Measurements from ENCODE around the gene KCNK2. TPM values are rescaled to one million over a fixed set of nuclear protein-coding genes. Genes with fewer than 3 reads are reported as not detected.

The KCNK2 gene
- total and polyA plus RNA-seq, 2 of the 4 experiments (the other 2 are of a cell fraction), result 45.9 to 86.9 TPM

DNA sequence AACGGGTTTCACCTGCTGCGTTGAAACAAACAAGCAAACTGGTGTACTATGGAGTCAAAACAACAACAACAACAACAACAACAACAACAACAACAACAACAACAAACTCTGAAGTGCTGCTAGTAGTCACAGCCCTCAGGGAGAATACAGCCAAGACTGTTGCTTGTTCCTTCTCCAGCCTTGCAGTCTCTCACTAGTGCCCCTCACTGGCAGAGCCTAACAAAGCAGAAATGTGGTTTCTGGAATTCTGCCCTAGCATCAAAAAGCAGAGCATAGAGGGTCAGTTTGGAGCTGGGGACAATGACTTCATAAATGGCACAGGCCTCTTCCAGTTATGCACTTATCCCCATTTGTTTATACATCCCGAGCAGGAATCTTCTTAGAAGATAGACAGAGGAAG is 187.4 kb downstream of the KCNK2 start:
- no peak overlapping the region for H4K8ac ChIP-seq (ENCODE audit: low read depth in 2 of 2, low read length in 2 of 2)
- peak overlapping the region; percentile 11; the same call in 1 of the 2 replicates for H2AK5ac ChIP-seq (ENCODE audit: low read depth, low read length)
- H3K4me2 ChIP-seq (ENCODE audit: low read depth, low read length), result no peak overlapping the region
- H3K9me3 ChIP-seq (ENCODE audit: control insufficient read depth, insufficient read depth, low read length), result no peaks in the 10 kb centered on the region
- H3K23ac ChIP-seq (ENCODE audit: low read depth, low read length), result no peak overlapping the region
- no peak overlapping the region for H3K4me3 ChIP-seq (ENCODE audit: insufficient read depth, low read depth, low read length)
- H2AFZ ChIP-seq (replicated peaks; ENCODE audit: low read length, poor library complexity), result no peak overlapping the region
- H2BK5ac ChIP-seq (ENCODE audit: low read depth, low read length, poor library complexity, severe bottlenecking), result no peak overlapping the region
- no peak overlapping the region for H3K27ac ChIP-seq (ENCODE audit: insufficient read depth, low read length)
- in situ Hi-C loops (cut with MboI; ENCODE audit: low sequenced_read_pairs), result no loop called here
- no peak overlapping the region for H3K4ac ChIP-seq (ENCODE audit: low read depth, low read length)
- no peak overlapping the region for H2AK9ac ChIP-seq (replicated peaks; ENCODE audit: low read depth, low read length, poor library complexity)
- no peak overlapping the region; the same call in 1 of the 2 replicates for H2BK20ac ChIP-seq (ENCODE audit: low read depth, low read length)
- WGBS, 2 experiments (ENCODE audit: extremely low coverage in 2 of 2, insufficient read length in 1 of 2), result no CpG with 5 or more reads among the region's 3 CpGs
- no peak for TF ChIP-seq MAFK (IDR thresholded peaks at IDR 0.05; ENCODE audit: low read depth, low read length)
- no peak for TF ChIP-seq CHD1 (IDR thresholded peaks at IDR 0.05; ENCODE audit: low read depth, low read length)
- TF ChIP-seq FOS (IDR thresholded peaks at IDR 0.05; ENCODE audit: low read depth, low read length), result no peak
- TF ChIP-seq MAZ (IDR thresholded peaks at IDR 0.05; ENCODE audit: borderline replicate concordance, low read depth, low read length), result no peak
- TF ChIP-seq CEBPB (IDR thresholded peaks at IDR 0.05; ENCODE audit: low read depth, low read length), result no peak
- TF ChIP-seq SMC3 (IDR thresholded peaks at IDR 0.05; ENCODE audit: low read depth, low read length), result no peak
- TF ChIP-seq POLR2A (IDR thresholded peaks at IDR 0.05; ENCODE audit: low read depth, low read length), result no peak
- no peak for TF ChIP-seq MXI1 (IDR thresholded peaks at IDR 0.05; ENCODE audit: borderline replicate concordance, low read depth, low read length)
- no peak for TF ChIP-seq RCOR1 (IDR thresholded peaks at IDR 0.05; ENCODE audit: insufficient replicate concordance, low read length)
- TF ChIP-seq, protein P1, sequence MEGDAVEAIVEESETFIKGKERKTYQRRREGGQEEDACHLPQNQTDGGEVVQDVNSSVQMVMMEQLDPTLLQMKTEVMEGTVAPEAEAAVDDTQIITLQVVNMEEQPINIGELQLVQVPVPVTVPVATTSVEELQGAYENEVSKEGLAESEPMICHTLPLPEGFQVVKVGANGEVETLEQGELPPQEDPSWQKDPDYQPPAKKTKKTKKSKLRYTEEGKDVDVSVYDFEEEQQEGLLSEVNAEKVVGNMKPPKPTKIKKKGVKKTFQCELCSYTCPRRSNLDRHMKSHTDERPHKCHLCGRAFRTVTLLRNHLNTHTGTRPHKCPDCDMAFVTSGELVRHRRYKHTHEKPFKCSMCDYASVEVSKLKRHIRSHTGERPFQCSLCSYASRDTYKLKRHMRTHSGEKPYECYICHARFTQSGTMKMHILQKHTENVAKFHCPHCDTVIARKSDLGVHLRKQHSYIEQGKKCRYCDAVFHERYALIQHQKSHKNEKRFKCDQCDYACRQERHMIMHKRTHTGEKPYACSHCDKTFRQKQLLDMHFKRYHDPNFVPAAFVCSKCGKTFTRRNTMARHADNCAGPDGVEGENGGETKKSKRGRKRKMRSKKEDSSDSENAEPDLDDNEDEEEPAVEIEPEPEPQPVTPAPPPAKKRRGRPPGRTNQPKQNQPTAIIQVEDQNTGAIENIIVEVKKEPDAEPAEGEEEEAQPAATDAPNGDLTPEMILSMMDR (conservative IDR thresholded peaks at IDR 0.05; ENCODE audit: low read depth, low read length), result no peak
- TF ChIP-seq, protein P2, sequence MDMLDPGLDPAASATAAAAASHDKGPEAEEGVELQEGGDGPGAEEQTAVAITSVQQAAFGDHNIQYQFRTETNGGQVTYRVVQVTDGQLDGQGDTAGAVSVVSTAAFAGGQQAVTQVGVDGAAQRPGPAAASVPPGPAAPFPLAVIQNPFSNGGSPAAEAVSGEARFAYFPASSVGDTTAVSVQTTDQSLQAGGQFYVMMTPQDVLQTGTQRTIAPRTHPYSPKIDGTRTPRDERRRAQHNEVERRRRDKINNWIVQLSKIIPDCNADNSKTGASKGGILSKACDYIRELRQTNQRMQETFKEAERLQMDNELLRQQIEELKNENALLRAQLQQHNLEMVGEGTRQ (IDR thresholded peaks at IDR 0.05; ENCODE audit: low read depth, low read length), result no peak
- TF ChIP-seq, protein P3, sequence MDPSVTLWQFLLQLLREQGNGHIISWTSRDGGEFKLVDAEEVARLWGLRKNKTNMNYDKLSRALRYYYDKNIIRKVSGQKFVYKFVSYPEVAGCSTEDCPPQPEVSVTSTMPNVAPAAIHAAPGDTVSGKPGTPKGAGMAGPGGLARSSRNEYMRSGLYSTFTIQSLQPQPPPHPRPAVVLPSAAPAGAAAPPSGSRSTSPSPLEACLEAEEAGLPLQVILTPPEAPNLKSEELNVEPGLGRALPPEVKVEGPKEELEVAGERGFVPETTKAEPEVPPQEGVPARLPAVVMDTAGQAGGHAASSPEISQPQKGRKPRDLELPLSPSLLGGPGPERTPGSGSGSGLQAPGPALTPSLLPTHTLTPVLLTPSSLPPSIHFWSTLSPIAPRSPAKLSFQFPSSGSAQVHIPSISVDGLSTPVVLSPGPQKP (IDR thresholded peaks at IDR 0.05; ENCODE audit: borderline replicate concordance, low read depth, low read length), result no peak
- no peak for TF ChIP-seq BHLHE40 (IDR thresholded peaks at IDR 0.05; ENCODE audit: low read depth, low read length)
- TF ChIP-seq RFX5 (IDR thresholded peaks at IDR 0.05; ENCODE audit: low read depth, low read length), result no peak
- no peak for TF ChIP-seq NFE2L2 (IDR thresholded peaks at IDR 0.05; ENCODE audit: low read depth, low read length)
- no peak for TF ChIP-seq RAD21 (IDR thresholded peaks at IDR 0.05; ENCODE audit: low read length)
- no peak overlapping the region for H2BK120ac ChIP-seq (ENCODE audit: low read depth, low read length)
- ChIA-PET POLR2A (ENCODE audit: unreplicated experiment) (no interaction called here), CTCF (no interaction called here)
- no peak overlapping the region; the same call in 2 of the 3 replicates for H2BK15ac ChIP-seq (ENCODE audit: low read depth, low read length)
- intact Hi-C loops (cut with micrococcal nuclease), result loop anchor here (5.0 kb wide), 2 partner anchors 252 to 608 kb away; no protein-coding TSS in a partner anchor
- no peaks in the 10 kb centered on the region for H4K20me1 ChIP-seq (ENCODE audit: insufficient read depth, low read length)
- no peak overlapping the region for H4K91ac ChIP-seq (ENCODE audit: insufficient read depth, low read depth, low read length)
- no peak overlapping the region for H3K14ac ChIP-seq (replicated peaks; ENCODE audit: low read depth, low read length)
- no peak overlapping the region for H4K5ac ChIP-seq (ENCODE audit: low read depth, low read length)
- no peaks in the 10 kb centered on the region for H3K27me3 ChIP-seq (ENCODE audit: control insufficient read depth, insufficient read depth, low read length)
- dilution Hi-C loops (cut with HindIII; ENCODE audit: low sequenced_read_pairs, unreplicated experiment), result no loop called here
- peaks cover 3% of the 10 kb centered on the region; the same call in 1 of the 2 replicates for H3K9me1 ChIP-seq (ENCODE audit: insufficient read depth, low read length)
- no peak overlapping the region for H3K56ac ChIP-seq (ENCODE audit: extremely low read depth, insufficient read depth, low read length)
- no peaks in the 10 kb centered on the region for H3K79me1 ChIP-seq (ENCODE audit: low read depth in 1 of 2, low read length in 2 of 2)
- no peaks in the 10 kb centered on the region for H3K36me3 ChIP-seq (ENCODE audit: control insufficient read depth, insufficient read depth, low read length)
- DNase-seq (no peak), ATAC-seq (ENCODE audit: low read depth) (no peak)
- no peak overlapping the region for H3K9ac ChIP-seq (ENCODE audit: low read depth, low read length)
- peaks cover 4% of the 10 kb centered on the region for H3K4me1 ChIP-seq (ENCODE audit: control insufficient read depth, insufficient read depth, low read length)
- no peak overlapping the region; the same call in 1 of the 2 replicates for H3K18ac ChIP-seq (ENCODE audit: low read depth, low read length)
- no TSS peak for BruUV-seq (replicated peaks)
